ENCODE measurements around the gene LRAT.
"Not testable (repeated sequence)": the region's sequence is repeated elsewhere in the genome, so short reads cannot be mapped to it uniquely, and the experiment has no call there.

The LRAT gene

DNA sequence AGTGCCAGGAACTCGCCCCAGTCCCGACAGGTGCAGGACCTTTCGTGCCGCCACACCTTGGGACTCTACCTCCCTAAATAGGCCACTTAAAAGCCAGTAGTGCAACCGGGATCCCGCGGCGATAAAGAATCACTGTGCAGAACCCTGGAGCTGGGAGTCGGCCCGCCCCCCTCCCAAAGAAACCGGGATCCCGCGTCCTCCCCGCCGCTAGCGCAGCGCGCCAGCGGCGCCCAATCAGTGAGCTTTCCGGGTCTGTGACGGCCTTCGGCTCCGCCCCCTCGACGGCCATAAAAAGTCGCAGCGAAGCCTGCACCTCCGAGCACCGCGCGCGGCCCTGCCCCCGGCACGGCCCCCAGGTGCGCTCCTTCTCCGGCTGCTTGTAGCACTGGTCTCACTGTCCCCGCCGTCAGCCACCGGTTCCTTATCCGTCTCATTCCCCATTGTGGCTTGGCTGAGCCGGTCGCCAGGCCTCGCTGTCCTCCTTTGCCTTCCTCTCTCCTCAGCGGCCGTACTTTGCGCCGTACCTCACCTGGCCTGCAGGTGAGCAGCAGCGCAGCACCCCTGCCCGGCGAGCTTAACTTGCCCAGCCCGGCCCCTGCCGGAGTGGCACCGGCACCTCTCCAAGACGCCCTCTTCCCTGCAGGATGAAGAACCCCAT, at the start of gene LRAT:
Gene LRAT (plus strand): TSS at position 318 of the 658 bp plus-strand sequence. CDS start 327 bp downstream, at position 645.
- peak; percentile 13 for DNase-seq (ENCODE audit: low read depth)

- DNase-seq (ENCODE audit: low read depth) = no peak
Measured at GRCh38 chr4:154707877-154708276, 35.9 kb upstream of the LRAT start.

DNA sequence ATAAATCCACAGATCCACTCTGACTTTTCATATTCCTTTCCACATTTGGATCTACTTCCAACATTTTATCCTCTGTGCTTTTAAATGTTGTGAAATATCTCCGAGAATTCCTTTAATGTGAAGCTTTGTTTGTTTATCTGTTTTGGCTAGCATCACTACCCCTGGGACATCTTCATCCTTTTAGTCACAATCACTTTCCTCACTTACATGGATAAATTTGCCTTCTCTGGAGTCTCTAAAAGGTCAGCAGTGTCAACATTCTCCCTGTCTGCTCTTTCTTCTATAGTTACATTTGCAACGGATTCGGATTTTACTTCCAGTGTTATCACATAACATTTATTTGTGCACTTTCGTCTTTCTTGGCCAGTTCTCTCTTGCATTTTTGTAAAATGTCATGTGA, 34.2 kb upstream of the LRAT start:
- no peak for DNase-seq (ENCODE audit: low read depth)

DNA sequence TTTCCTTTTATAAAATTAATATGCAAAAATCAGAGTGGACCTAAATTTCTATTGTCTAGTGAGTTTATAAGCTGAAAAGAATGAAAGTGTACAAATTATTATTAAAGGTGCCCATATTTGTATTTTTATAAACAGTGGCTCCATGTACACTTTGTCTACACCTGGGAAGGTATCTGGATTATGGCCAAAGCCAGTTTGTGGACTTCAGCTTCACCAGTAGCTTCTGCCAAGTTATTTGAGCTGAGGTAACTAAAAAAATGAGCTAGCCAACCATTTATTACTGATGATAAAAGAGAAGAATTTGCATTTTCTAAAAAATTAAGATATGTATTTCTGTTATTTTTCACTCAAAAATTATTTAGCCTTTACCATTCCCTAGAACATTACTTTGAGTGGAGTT, 32.3 kb upstream of the LRAT start:
- no peak for DNase-seq (ENCODE audit: low read depth)

DNA sequence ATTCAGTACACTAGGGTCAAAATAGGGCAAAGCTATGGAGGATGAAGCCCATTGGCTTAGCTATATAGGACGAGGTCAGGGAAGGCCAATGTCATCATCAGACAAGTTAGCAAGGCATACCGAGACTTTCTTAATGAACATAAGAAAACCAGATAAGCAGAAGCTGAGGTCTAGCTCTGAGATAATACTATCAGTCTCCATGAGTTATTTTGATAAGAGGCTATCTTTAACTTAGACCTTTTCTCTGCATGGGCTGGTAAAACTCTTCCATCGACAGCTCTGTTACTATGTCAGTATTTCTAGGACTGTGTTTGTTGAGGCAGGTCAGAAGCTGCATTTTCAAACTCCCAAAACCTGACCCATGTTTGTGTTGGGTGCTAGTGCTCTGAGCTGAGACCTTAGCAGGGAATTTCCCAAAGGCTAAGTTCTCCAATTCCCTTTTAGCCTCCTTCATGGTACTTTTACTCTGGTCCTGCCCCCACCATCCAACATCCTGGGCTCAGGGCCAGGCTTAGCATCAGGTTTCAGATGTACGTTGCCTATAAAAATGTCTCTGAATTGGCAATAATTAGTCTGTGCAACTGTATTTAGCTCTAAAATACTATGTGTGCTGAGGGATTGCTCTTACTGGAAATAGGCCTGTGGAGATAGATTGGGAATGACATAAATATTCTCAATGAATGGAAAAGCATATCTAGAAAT, 29.3 kb upstream of the LRAT start:
- no peak for DNase-seq (ENCODE audit: low read depth)

DNA sequence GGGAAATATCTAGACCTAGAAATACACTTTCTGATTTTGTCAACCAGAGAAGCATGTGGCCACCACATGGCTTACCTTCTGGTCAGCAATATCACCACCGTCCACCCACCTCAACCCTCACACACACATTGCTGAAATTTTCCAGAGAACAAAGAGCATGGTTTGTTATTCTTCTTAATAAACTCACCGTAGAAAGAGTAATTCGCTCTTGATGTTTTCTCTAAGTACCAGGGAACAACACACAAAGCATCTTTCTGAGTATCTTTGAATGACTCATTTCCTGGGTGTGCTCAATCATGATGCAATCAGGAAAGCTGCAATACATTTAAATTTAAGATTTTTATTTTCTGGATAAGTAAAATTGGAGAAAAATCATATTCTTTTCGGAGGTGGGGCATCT, 24.7 kb upstream of the LRAT start:
- DNase-seq (ENCODE audit: low read depth) = no peak

DNA sequence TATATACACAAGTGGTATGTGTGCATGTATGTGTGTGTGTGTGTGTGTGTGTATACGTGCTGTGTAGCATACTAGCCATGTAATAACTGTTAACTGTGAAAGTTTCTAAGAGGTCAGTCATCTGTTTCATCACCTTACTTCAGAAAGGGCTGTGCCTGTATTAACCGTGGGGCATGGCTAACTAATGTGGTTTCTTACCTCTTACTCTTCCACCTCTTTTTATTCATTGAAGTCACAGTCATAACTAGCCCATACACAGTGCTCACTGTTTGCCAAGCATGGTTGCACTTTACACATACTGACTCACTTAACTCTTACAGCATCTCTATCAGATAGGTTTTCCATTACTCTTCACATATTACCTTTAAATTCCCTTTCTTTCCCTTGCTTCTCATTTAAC, 23.7 kb upstream of the LRAT start:
- DNase-seq (ENCODE audit: low read depth) = no peak

DNA sequence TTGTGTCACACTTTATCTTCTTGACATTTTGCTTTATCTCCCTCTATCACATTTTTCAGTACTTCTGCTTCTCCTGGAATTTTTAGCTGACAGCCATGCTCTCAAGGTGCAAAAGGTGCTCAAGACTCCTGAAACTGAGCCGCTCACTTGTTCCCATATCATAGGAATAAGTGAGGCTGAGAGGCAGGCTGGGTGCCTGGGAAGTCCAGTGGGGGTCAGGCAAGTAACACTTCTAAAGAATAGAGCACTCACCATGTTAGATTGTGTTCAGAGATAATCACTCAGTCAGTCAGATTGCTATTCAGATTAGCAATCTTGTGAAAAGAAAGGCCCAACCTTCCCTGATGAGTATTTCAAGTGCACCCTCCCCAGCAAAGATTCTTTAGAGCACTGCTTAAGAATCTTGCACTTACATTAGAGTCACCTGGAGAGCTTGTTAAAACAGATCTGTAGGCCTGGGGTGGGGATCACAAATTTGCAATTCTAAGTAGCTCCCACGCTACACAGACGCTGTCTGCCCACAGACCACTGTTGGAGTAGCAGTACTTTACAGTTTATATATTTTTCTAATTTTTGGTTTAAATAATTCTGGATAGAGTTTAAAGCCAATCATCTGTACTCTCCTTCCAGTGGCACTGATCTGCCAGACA, 23.1 kb upstream of the LRAT start:
- DNase-seq (ENCODE audit: low read depth) = no peak

DNA sequence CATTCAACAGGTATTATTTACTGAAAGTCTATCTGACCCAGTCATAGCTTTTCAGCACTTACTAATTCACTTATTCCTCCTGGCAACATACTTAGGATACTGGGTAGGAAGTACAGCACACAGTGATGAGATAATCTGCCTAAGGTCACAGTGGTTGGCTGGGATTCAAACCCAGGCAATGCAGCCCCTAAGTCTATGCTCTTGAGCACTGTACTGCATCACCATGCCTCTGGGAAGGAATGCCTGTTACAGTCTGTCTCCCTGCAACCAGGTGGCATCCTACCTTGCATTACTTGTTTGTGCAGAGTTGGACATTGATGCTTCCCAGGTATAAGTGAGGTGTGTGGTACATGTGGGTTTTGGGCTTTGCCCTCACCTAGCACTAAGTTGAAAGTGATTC, 21.5 kb upstream of the LRAT start:
- no peak for DNase-seq (ENCODE audit: low read depth)

DNA sequence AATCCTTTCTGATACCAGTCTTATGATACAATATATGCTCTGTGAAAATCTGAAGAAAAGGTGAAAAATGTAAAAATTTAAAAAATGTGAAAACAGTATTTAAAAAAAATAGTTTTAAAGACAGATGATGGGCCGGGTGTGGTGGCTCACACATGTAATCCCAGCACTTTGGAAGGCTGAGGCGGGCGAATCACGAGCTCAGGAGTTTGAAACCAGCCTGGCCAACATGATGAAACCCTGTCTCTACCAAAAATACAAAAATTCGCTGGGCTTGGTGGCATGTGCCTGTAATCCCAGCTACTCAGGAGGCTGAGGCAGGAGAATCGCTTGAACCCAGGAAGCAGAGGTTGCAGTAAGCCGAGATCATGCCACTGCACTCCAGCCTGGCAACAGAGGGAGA, 20.2 kb upstream of the LRAT start:
- DNase-seq (ENCODE audit: low read depth) = not testable (repeated sequence)

DNA sequence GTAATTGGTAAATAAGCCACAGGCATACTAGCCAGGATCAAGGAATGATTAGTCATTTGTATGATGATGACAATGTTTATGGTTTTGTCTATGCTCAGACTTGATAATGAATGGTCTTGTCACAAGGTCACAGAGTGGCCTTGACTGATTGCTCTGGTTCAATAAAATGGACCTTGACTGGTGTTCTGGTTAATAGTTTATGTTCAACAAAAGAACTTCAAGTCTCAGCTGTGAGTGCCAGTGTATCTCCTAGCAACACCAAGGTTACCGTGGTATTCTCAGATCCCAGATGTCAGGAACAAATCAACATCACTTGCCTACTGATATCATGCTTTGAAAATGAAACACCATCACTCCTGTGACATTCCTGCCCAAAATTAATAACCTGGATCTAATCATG, 16.3 kb upstream of the LRAT start:
- no peak for DNase-seq (ENCODE audit: low read depth)

DNA sequence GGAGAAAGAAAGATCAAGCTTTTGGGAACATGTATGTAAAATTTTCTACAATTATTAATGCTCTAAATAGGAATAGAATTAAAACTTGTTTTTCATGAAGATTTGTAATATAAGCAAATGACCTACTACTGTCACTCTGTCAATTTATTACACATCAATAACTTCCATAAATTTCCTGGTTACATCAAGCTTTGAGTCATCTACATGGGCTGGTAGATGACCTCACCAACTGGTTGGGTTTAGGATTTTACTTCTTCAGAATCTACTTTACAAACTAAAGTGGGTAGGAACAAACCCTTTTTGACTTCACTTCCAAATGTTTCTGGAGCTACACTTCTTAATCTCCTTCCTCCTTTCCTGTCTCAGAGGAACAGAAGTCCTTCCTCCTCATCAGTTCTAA, 12.0 kb upstream of the LRAT start:
- no peak for DNase-seq (ENCODE audit: low read depth)

DNA sequence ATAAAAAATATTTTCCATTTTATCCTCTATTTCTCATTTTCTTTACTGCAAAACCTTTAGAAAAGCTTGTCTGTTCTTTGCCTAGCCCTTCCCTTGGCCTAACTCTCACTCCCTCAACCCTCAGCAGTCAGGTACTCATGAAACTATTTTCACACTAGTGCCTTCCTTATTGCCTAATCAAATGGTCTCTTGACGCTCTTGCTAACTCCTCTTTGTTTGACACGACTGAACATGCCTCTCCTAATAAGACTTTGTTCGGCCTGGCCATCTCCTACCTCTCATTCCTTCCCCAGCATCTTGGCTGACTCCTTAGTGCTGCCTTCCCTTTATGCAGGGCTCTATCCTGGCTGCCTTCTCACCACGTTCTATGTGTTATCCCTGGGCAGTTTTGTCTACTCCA, 11.1 kb upstream of the LRAT start:
- DNase-seq (ENCODE audit: low read depth) = no peak

- DNase-seq (ENCODE audit: low read depth) = no peak
Measured at GRCh38 chr4:154736770-154737169, 7.0 kb upstream of the LRAT start.

DNA sequence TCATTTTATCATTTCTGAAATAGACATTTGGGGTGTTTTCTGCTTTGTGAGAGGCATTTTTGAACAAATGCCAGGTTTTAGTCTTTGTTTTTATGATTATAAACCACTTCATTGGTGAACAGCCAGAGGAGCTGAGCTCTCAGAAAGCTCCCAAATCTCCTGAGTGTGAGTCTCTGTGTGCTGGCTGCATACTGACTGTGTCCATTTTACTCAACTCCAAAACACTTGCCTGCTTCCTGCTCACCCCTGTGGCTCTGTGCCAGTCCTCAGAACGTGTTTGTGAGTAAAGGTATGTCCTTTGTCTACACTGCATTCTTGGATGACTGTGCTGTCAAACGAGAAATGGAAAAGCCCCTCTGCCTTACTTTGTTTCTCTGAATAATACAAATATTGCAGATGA, 5.4 kb upstream of the LRAT start:
- no peak for DNase-seq (ENCODE audit: low read depth)

- DNase-seq (ENCODE audit: low read depth) = no peak
Measured at GRCh38 chr4:154739111-154739510, 4.7 kb upstream of the LRAT start.

DNA sequence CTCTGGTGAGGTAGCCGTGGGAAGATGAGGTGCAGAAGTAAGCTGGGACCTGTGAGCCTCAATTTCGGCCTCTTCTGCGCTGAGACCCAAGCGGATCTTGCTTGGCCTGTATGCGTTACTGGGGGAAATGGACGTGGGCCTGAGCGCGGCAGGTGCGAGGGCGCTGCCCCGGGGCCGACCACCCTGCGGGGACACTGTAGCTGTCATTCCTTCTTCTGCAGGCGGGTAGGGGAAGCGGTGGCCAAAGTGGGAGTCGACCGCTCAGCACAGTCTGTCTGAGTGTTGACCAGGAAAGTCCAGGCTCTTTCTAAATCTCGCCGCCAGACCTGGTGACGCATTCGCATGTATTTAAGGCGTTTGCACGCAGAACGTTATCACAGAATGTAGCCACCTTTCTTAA, 3.3 kb upstream of the LRAT start:
- no peak for DNase-seq (ENCODE audit: low read depth)

DNA sequence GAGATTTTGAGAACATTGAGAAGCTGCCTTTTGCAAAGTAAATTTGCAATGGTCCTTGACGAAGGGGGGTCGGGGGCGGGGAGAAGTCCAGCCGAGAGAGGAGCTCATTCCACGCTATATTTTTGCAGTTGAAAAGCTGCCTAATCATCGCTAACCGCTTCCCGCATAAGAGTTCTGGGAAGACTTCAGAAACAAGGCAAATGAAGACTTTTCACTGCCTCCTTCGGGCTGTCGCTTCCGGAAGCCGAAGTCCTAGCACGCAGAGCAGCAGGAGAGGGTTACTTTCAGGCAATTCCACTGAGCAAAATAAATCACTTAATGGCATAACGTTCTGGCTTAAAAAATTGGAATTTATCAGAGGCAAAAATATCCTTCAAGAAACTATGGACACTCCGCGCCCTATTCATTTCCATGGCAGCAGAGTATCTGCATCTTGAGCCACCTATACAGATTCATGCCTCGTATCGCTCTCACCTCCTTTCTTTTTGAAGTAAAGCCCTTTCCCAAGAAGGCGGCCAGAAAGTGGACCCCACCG, 2.6 kb upstream of the LRAT start:
- DNase-seq (ENCODE audit: low read depth) = no peak

DNA sequence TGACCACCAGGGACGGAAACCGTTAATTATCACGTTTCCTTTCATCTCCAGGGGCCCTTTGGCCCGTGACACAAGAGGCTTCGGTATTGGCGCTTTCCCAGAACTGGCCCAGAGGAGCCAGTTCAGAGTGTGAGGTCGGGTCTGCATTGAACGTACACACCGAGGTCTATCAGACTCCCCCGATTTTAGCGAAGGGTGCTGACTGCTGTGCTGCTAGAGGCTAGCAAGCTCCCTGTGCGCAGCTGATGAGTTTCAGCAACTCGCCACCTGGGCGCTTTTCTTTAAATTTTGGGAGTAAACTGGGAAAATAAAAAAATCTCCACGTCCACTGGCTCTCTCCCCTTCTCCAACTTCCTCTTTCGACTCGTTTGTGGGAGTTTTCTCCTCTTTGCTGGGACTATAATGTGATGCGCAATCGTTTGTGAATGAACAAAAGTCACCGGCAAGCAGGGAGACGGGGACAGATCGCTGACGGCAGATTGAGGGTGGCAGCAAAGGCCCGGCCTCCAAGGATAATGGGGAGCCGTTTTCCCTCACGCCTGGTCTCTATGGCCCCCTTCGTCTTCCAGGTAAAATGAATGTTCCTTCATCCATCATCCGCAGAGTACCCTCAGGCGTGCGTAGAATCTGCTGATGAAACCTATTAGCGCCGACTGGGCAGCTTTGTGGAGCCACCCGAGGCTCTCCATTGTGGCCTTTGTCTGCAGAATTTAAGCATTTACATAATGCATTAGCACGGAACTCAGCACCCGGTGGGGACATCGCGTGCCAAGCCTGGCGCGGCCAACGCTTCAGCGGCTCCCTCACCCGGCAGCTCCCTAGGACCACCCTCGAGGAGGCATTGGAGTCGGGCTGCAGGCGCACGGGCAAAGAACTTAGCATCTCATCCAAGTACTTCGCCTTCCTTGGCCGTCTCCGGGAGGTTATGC, 1.6 kb upstream of the LRAT start:
- no peak for DNase-seq (ENCODE audit: low read depth)

GRCh38 chr4:154744341-154744926, 634 bp downstream of the LRAT start:
- no peak for DNase-seq (ENCODE audit: low read depth)

DNA sequence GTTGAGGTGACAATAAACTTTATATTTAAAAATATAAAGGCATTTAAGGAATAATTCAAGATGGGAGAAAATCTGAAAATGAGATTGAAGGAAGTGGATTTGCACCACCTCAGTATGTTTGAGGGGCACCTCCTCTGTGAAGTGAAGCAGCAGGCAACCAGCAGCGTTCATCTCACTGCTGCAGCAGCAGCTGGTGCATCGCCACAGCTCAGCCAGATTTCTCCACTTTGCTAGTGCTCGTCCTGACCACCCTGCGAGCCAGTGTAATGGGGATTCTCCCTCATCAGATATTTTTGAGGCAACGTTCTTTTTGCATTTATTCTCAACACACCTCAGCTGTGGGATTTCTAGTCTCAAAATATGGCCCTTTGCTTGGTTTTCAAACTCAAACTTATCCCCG, 13.9 kb downstream of the LRAT start:
- no peak for DNase-seq (ENCODE audit: low read depth)

DNA sequence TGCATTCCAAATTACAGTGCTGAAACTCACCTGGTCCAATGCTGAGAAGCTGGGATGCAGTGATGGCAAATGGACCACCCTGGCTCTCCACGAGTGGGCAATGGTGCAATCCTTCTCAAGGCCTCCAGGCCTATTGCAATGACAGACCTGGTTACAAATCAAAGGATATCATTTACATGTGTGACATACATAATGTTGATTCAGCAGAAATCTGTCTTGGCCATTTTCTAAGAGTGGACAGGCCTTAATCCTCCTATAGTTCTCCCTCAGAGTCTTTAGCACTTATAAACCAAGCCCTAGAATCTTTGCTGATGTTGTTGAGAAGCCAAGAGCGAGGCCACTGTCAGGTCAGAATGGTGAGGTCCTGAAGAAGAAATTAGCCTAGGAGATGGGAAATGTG, 17.1 kb downstream of the LRAT start:
- DNase-seq (ENCODE audit: low read depth) = no peak

All from activated T-cell treated with anti-CD3 and anti-CD28 coated beads for 24 hours (primary cell).